Activated naive CD8-positive, alpha-beta T cell treated with anti-CD3 and anti-CD28 coated beads for 36 hours (primary cell): ENCODE results near the gene KLK5. TPM values are rescaled to one million over a fixed set of nuclear protein-coding genes. Genes with fewer than 3 reads are reported as not detected.
"Not testable (repeated sequence)": the region's sequence is repeated elsewhere in the genome, so short reads cannot be mapped to it uniquely, and the experiment has no call there.

Experiments used
- DNase-seq: peaks from one replicate; pipeline ENCODE4 v3.0.0; 2021
- H3K27ac Mint-ChIP-seq: one replicate; pipeline ENCODE4 v1.8.0; 2022; ENCODE audit warnings: mild to moderate bottlenecking, moderate library complexity, mixed read lengths
- H3K27me3 Mint-ChIP-seq: one replicate; pipeline ENCODE4 v1.8.0; 2022; ENCODE audit warnings: mild to moderate bottlenecking, mixed read lengths
- H3K36me3 Mint-ChIP-seq: one replicate; pipeline ENCODE4 v1.8.0; 2021; ENCODE audit warnings: mild to moderate bottlenecking, mixed read lengths
- H3K4me1 Mint-ChIP-seq: one replicate; pipeline ENCODE4 v1.8.0; 2021; ENCODE audit warnings: mixed read lengths
- H3K4me3 Mint-ChIP-seq: one replicate; pipeline ENCODE4 v1.8.0; 2022; ENCODE audit warnings: mild to moderate bottlenecking, moderate library complexity, mixed read lengths
- H3K9me3 Mint-ChIP-seq: one replicate; pipeline ENCODE4 v1.8.0; 2022; ENCODE audit warnings: mixed read lengths
- total RNA-seq, 2 experiments: library from RNA; stranded (reverse); gene quantifications; one replicate each; pipeline ENCODE4 v1.2.3, GENCODE V29; 2021

KLK5 gene
- total RNA-seq, 2 experiments from 2014 or later = not detected

- Mint-ChIP-seq H3K4me1 (no peaks in the 10 kb centered on the region), H3K9me3 (no peaks in the 10 kb centered on the region), H3K4me3 (no peak overlapping the region), H3K36me3 (no peaks in the 10 kb centered on the region), H3K27ac (no peak overlapping the region), H3K27me3 (peaks cover 70% of the 10 kb centered on the region)
- DNase-seq = no peak
Measured at GRCh38 chr19:50978772-50979390, 26.0 kb upstream of the KLK5 start.

GRCh38 chr19:50977626-50978025, 24.8 kb upstream of the KLK5 start:
- no peaks in the 10 kb centered on the region for H3K4me1 Mint-ChIP-seq
- no peak overlapping the region for H3K27ac Mint-ChIP-seq
- H3K4me3 Mint-ChIP-seq = no peak overlapping the region
- H3K27me3 Mint-ChIP-seq = peaks cover 73% of the 10 kb centered on the region
- DNase-seq = no peak
- no peaks in the 10 kb centered on the region for H3K9me3 Mint-ChIP-seq
- no peaks in the 10 kb centered on the region for H3K36me3 Mint-ChIP-seq

GRCh38 chr19:50975766-50976165, 22.9 kb upstream of the KLK5 start:
- no peaks in the 10 kb centered on the region for H3K4me1 Mint-ChIP-seq
- no peaks in the 10 kb centered on the region for H3K9me3 Mint-ChIP-seq
- H3K27me3 Mint-ChIP-seq = peaks cover 72% of the 10 kb centered on the region
- H3K36me3 Mint-ChIP-seq = no peaks in the 10 kb centered on the region
- no peak overlapping the region for H3K27ac Mint-ChIP-seq
- H3K4me3 Mint-ChIP-seq = no peak overlapping the region
- DNase-seq = no peak

GRCh38 chr19:50974702-50975556, 22.1 kb upstream of the KLK5 start:
- peaks cover 71% of the 10 kb centered on the region for H3K27me3 Mint-ChIP-seq
- no peak overlapping the region for H3K27ac Mint-ChIP-seq
- no peak for DNase-seq
- H3K4me1 Mint-ChIP-seq = no peaks in the 10 kb centered on the region
- H3K9me3 Mint-ChIP-seq = no peaks in the 10 kb centered on the region
- no peaks in the 10 kb centered on the region for H3K36me3 Mint-ChIP-seq
- H3K4me3 Mint-ChIP-seq = no peak overlapping the region

- DNase-seq = no peak
- H3K27me3 Mint-ChIP-seq = peaks cover 73% of the 10 kb centered on the region
- no peaks in the 10 kb centered on the region for H3K9me3 Mint-ChIP-seq
- H3K4me1 Mint-ChIP-seq = no peaks in the 10 kb centered on the region
- no peak overlapping the region for H3K27ac Mint-ChIP-seq
- no peak overlapping the region for H3K4me3 Mint-ChIP-seq
- no peaks in the 10 kb centered on the region for H3K36me3 Mint-ChIP-seq
Measured at GRCh38 chr19:50972795-50973376, 20.0 kb upstream of the KLK5 start.

GRCh38 chr19:50969810-50970209, 17.0 kb upstream of the KLK5 start:
- DNase-seq, H3K9me3 Mint-ChIP-seq, H3K4me1 Mint-ChIP-seq, H3K27ac Mint-ChIP-seq, H3K36me3 Mint-ChIP-seq, H3K4me3 Mint-ChIP-seq: not testable (repeated sequence)
- peaks cover 61% of the 10 kb centered on the region for H3K27me3 Mint-ChIP-seq

GRCh38 chr19:50969413-50969760, 16.5 kb upstream of the KLK5 start, which contains the start of gene KLK6:
KLK6 (minus strand) TSS chr19:50969591; CDS start chr19:50968104, 1,487 bp downstream.
- Mint-ChIP-seq H3K36me3 (no peaks in the 10 kb centered on the region), H3K27me3 (peaks cover 61% of the 10 kb centered on the region), H3K27ac (no peak within 1 kb of the TSS), H3K4me3 (no peak within 1 kb of the TSS), H3K4me1 (no peaks in the 10 kb centered on the region), H3K9me3 (no peaks in the 10 kb centered on the region)
- no peak for DNase-seq

GRCh38 chr19:50968716-50969412, 16.0 kb upstream of the KLK5 start:
- Mint-ChIP-seq H3K27ac (no peak overlapping the region), H3K9me3 (no peaks in the 10 kb centered on the region), H3K36me3 (no peaks in the 10 kb centered on the region), H3K27me3 (peaks cover 58% of the 10 kb centered on the region), H3K4me1 (no peaks in the 10 kb centered on the region), H3K4me3 (no peak overlapping the region)
- no peak for DNase-seq

- Mint-ChIP-seq H3K36me3 (no peaks in the 10 kb centered on the region), H3K4me1 (no peaks in the 10 kb centered on the region), H3K4me3 (no peak overlapping the region), H3K9me3 (no peaks in the 10 kb centered on the region), H3K27me3 (peaks cover 57% of the 10 kb centered on the region), H3K27ac (no peak overlapping the region)
- DNase-seq = no peak
Measured at GRCh38 chr19:50967929-50968715, 15.3 kb upstream of the KLK5 start.

GRCh38 chr19:50964266-50964665, 11.4 kb upstream of the KLK5 start:
- Mint-ChIP-seq H3K27me3 (peaks cover 40% of the 10 kb centered on the region), H3K27ac (no peak overlapping the region), H3K4me1 (no peaks in the 10 kb centered on the region)

GRCh38 chr19:50963381-50963780, 10.5 kb upstream of the KLK5 start:
- no peak for DNase-seq
- no peak overlapping the region for H3K4me3 Mint-ChIP-seq
- no peak overlapping the region for H3K27ac Mint-ChIP-seq
- H3K36me3 Mint-ChIP-seq = no peaks in the 10 kb centered on the region
- H3K9me3 Mint-ChIP-seq = peaks cover 12% of the 10 kb centered on the region
- H3K27me3 Mint-ChIP-seq = peaks cover 39% of the 10 kb centered on the region
- H3K4me1 Mint-ChIP-seq = no peaks in the 10 kb centered on the region

More at GRCh38 chr19:50964266-50964665, 11.4 kb upstream of the KLK5 start:
- H3K9me3 Mint-ChIP-seq = peaks cover 12% of the 10 kb centered on the region
- no peak overlapping the region for H3K4me3 Mint-ChIP-seq
- DNase-seq = no peak
- no peaks in the 10 kb centered on the region for H3K36me3 Mint-ChIP-seq

- H3K4me1 Mint-ChIP-seq = no peaks in the 10 kb centered on the region
- H3K4me3 Mint-ChIP-seq = no peak overlapping the region
- H3K27me3 Mint-ChIP-seq = peaks cover 40% of the 10 kb centered on the region
- peaks cover 12% of the 10 kb centered on the region for H3K9me3 Mint-ChIP-seq
- DNase-seq = no peak
- no peaks in the 10 kb centered on the region for H3K36me3 Mint-ChIP-seq
- no peak overlapping the region for H3K27ac Mint-ChIP-seq
Measured at GRCh38 chr19:50962245-50962644, 9.4 kb upstream of the KLK5 start.

- Mint-ChIP-seq H3K27ac (no peak overlapping the region), H3K27me3 (peaks cover 41% of the 10 kb centered on the region), H3K36me3 (no peaks in the 10 kb centered on the region), H3K4me3 (no peak overlapping the region), H3K9me3 (peaks cover 12% of the 10 kb centered on the region), H3K4me1 (no peaks in the 10 kb centered on the region)
- DNase-seq = no peak
Measured at GRCh38 chr19:50959731-50960500, 7.1 kb upstream of the KLK5 start.

GRCh38 chr19:50957587-50957986, 4.7 kb upstream of the KLK5 start:
- no peaks in the 10 kb centered on the region for H3K4me1 Mint-ChIP-seq
- DNase-seq = no peak
- H3K27ac Mint-ChIP-seq = no peak overlapping the region
- H3K27me3 Mint-ChIP-seq = peaks cover 41% of the 10 kb centered on the region
- no peak overlapping the region for H3K4me3 Mint-ChIP-seq
- peaks cover 8% of the 10 kb centered on the region for H3K9me3 Mint-ChIP-seq
- no peaks in the 10 kb centered on the region for H3K36me3 Mint-ChIP-seq
